ENCODE measurements around the gene TMEM243.
"Not testable (repeated sequence)": the region's sequence is repeated elsewhere in the genome, so short reads cannot be mapped to it uniquely, and the experiment has no call there.

The TMEM243 gene

GRCh38 chr7:87210506-87210905 is 9.0 kb downstream of the TMEM243 start:
- no peak for DNase-seq

DNA sequence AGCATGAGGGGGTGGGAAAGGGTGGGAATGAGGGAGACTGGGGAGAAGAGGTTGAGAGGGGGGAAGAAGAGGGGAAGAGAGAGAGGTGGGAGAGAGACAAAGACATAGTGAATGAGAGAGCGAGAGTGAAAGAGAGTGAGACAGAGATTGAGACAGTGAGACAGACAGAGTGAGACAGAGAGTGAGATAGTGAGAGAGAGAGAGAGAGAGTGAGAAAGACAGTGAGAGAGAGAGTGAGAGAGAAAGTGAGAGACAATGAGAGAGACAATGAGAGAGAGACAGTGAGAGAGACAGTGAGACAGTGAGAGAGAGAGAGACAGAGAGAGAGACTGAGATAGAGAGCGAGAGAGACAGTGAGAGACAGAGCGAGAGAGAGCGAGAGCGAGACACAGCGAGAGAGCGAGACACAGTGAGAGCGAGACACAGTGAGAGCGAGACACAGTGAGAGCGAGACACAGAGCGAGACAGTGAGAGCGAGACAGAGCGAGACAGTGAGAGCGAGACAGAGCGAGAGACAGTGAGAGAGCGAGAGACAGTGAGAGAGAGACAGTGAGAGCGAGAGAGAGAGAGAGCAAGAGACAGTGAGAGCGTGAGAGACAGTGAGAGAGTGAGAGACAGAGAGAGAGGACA is 10.1 kb downstream of the TMEM243 start:
- no peak for DNase-seq

DNA sequence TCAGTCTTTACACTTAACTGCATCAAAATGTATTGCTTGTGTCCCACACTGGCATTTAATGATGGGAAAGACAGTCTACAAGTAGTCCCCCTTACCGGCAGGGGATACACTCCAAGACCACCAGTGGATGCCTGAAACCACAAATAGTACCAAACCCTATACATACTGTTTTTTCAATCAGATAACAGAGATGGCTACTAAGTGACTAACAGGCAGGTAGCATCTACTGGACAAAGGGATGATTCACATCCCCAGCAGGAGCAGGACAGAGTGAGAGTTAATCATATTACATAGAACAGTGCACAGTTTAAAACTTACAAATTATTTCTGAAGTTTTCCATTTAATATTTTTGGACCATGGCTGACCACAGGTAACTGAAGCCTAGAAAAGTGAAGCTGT is 13.2 kb downstream of the TMEM243 start:
- DNase-seq = no peak

- DNase-seq = not testable (repeated sequence)
These were observed 13.8 kb downstream of the TMEM243 start for GRCh38 chr7:87205701-87206100.

DNA sequence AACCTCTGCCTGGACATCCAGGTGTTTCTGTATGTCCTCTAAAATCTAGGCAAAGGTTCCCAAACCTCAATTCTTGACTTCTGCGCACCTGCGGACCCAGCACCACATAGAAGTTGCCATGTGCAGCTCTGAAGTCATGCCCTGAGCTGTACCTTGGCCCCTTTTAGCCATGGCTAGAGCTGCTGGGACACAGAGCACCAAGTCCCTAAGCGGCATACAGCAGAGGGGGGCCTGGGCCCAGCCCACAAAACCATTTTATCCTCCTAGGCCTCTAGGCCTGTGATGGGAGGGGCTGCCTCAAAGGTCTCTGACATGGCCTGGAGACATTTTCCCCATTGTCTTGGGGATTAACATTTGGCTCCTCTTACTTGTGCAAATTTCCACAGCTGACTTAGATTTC is 14.6 kb downstream of the TMEM243 start:
- no peak for DNase-seq

- not testable (repeated sequence) for DNase-seq
These were observed 15.6 kb downstream of the TMEM243 start for GRCh38 chr7:87203929-87204328.

DNA sequence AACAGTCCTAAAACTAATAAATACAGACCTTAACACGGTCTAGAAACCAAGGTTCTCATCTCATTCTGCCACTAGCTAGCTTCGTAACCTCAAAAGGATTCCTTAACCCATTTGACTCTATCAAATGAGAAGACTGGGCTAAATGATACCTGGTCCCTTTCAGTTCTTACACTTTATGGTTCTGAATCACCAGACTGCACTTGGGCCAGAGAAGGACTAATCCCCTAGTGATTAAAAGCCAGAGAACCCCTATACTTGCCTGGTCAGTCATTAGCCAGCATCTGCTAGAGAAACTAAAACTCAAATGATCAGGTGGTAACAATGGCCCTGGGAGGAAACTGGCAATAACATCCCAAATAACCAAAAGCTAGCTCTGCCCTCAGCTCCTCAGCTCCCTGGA is 16.8 kb downstream of the TMEM243 start:
- DNase-seq = no peak

GRCh38 chr7:87202208-87202607 is 17.3 kb downstream of the TMEM243 start:
- no peak for DNase-seq

DNA sequence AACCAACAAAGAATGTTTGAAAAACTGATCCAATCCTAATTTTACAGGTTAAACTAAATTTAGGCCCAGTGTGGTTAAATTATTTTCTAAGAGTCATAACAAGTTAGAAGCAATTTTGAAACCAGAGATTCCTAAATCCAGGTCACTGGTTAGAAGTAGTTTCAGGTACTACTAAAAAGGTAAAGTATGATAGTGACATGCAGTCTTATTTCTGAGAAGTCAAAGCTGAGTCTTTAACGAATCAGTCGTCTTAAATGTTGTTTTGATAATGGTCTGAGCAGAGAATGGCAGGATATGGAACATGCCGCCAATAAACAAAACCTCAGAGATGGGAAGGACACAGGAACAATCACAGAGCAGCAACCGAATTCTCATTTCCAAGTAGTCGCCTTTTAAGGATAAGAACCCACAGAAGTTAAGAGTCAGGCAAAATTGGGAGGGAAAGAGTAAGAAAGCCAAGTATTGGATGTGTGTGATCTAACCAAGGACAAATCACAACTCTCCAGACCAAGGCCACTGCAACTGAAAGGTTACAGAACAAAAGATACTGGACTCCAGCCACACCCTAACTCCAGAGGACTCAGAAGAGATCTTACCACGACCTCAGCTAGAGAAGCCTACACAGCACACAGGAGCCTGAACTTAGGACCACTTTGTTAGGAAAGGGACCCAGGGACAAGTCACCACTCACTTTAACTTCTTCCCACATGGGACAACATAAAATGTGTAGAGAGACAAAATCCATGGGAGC is 19.7 kb downstream of the TMEM243 start:
- no peak for DNase-seq

GRCh38 chr7:87199241-87199640 is 20.3 kb downstream of the TMEM243 start:
- no peak for DNase-seq

- DNase-seq = no peak
These were observed 25.6 kb downstream of the TMEM243 start for GRCh38 chr7:87193912-87194311.

GRCh38 chr7:87192784-87193487 is 26.6 kb downstream of the TMEM243 start:
- DNase-seq = no peak

DNA sequence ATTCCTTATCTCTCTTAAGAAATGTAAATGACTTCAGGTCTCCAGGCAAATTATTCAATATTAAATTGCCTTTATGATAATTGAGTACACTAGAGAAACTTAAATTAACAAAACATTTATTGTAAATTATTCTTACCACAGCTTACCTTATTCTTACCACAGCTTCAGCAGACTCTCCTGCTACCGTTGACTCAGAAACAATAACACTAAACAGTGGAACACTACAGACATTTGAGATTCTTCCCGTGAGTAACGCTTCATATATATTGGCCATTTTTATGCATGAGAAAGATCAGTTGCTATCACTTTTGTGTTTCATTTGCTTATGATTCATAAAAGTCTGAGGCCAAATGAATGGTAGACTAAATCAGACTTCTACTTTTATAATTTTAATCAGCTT is 28.7 kb downstream of the TMEM243 start:
- no peak for DNase-seq

- no peak for DNase-seq
These were observed 30.6 kb downstream of the TMEM243 start for GRCh38 chr7:87188930-87189329.

DNA sequence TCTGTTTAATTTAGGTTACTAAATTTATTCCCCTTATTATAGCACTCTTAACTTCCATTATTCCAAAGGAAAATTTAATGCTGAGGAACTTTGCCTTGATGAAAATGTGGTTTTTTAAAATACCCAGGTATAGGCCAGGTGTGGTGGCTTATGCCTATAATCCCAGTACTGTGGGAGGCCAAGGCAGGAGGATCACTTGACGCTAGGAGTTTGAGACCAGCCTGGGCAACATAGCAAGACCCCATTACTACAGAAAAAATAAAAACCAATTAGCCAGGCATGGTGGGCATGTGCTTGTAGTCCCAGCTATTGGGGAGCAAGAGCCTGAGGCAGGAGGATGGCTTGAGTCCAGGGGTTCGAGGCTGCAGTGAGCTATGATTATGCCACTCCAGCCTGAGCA is 32.4 kb downstream of the TMEM243 start:
- no peak for DNase-seq

DNA sequence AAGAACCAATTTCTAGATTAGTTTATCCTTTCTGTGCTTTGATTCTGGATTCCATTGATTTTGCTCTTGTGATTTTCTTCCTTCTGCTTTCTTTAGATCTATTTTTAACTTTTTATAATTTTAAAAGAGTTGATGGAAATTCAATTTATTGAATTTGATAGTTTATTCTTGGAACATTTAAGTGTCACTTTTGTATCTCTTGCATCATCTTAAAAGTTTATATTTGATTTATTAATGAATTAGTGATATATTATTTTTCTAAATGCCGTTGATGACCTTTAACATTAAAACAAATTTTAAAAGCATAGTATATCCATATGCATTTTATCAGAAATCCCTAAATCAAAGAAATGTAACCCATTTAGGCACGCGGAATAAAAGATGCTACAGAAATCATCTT is 40.4 kb downstream of the TMEM243 start:
- no peak for DNase-seq

DNA sequence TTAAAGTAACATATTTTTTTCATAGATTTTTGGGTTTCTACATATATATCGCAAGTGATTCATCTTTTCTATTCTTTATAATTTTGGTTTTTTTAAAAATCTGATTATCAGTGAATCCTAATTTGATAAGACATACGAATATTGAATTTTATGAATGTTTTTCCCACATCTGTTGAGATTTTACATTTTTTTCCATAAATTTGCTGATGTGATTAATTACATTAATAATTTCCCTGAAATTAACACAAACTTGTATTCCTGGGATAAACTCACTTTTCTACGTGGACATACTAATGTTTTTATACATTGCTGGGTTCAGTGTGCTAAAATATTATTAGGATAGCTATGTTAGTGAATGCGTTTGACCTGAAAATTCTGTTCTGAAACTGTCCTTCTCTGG is 41.2 kb downstream of the TMEM243 start:
- no peak for DNase-seq

- no peak for DNase-seq
These were observed 46.1 kb downstream of the TMEM243 start for GRCh38 chr7:87173471-87173870.

DNA sequence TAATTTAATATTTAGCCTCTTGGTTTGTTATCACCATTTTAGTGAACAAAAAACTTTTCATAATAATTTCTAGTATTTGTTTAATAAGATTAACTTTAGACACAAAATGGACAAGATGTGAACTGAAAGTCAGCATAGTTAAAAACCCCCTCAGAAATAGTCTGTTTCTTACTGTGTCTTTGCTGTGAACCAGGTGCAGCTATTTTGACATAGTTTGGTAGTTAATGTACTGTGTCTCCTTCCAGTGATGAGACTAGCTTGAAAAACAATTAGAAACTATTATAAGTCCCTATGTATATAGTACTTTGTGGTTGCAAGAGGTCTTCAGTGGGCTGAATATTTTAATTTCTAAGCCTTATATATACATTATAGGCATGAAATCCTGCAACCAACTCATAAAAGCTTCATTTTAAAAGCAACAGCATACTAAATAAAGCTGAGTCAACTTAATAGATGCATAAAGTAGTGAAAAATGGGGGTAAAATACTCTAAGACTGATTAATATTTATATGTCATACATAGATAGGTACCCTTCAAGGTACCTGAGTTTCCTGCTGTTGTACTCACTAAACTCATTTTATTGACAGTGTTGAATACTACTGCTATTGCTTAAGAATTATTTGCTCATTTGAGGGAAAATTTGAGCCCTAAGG is 48.1 kb downstream of the TMEM243 start:
- no peak for DNase-seq

DNA sequence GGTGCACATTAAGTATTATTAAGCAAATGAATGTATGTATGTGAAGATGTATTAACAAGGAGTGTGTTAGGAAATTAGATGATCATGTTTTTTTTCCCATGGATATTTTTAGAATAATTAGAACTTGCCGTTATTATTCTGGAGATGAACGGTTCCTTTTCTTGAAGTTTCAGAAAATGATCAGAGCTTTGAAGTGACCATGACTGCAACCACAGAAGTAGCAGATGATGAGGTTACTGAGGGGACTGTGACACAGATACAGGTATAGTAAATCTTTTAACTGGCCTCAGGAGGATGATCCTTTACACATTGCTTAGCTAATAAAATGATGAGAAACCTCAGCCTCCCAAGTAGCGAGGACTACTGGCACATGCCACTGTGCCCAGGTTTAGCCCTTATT is 48.7 kb downstream of the TMEM243 start:
- DNase-seq = no peak

- DNase-seq = no peak
These were observed 55.1 kb downstream of the TMEM243 start for GRCh38 chr7:87164433-87164832.

GRCh38 chr7:87159538-87159937 is 60.0 kb downstream of the TMEM243 start:
- DNase-seq = no peak

- DNase-seq = no peak
These were observed 62.8 kb downstream of the TMEM243 start for GRCh38 chr7:87156709-87157108.

DNA sequence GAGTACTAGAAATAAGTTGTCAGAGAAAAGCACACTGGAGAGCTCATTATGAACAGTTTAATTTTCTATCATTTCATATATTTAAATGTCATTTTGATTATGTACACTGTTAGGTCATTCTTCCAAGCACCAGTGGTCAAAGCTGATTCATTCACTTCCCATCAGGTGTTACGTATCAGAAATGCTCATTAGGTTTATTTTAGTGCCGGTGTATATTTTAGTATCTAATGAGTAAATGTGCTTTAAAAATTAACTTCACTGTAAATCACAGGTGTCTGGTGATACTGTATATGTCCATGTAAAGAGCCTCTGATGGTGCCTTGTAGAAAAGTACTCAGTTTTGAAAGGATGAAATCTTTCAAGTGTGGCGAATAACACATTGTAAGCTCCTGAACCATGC is 63.7 kb downstream of the TMEM243 start:
- DNase-seq = no peak
